Measurements from ENCODE around the gene TIAM1.
A peak's percentile ranks its signal among the peaks of the same experiment; 100 is the strongest.

Gene TIAM1

DNA sequence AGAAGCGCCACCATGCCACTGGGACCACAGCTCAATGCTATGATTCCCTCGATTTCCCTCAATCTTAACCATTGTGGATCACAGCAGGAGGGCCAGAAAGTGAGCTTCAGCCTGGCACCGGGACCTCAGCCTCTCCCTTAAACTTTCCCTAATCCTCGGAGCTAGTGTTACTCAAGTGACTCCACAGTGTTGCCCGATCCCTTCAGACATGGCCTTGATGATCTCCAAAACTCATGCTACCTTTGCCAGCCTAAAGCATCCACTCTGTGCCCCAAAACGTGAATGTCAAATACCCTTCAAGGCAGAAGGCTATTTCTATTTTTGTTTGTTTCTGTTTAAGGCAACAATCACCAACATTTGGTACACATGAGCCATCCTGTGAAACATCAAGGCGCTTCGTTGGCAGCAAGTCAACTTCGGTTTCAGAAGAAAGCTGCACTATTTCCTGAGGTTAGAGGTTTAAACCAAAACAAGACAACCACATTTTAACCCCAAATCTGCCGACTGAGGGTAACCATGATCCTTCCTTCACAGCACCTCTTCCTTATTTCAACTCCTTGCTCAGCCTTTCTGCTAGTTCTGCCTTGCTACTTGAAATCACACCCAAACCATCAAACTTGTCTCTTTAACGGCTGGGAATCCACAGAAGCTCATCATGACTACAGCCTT lies 211.4 kb downstream of the TIAM1 start:
- peak; percentile 15 for DNase-seq (ENCODE audit: low read depth)

DNA sequence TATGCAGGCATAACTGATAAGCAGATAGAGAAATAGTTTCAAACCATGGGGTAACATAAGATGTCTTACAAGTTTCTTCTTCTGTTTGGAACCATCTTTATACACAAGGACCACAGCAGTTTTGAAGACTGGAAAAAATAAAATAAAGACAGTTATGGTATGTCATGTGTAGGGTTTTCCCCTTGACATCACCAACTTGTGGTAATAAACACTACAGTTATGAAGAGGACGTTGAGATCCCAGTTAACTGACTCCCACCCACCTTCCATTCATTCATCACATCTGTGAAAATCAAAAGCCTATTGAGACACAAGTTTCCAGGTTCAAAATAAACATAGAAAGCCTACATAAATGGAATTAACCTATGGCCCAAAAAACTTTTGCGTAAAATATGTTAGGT lies 213.2 kb downstream of the TIAM1 start:
- DNase-seq (ENCODE audit: low read depth): no peak

DNA sequence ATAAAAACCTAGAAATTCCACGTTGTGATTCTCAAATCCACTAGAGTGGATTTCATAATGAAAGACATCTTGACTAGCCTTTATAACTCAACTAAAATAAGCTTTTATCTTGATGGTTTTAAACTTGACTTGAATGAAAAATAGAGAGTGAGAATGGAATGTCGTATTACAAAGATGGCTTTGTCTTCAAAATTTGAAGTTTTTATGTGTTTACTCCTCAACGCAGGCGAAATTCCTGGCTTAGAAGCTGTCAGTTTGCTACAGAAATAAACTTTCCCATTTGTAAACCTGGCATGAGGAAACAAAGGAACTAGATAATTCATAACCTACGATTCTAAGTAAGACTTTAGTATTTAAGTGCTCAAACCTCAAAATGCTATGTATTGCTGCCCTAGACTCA lies 215.8 kb downstream of the TIAM1 start:
- no peak for DNase-seq (ENCODE audit: low read depth)

DNA sequence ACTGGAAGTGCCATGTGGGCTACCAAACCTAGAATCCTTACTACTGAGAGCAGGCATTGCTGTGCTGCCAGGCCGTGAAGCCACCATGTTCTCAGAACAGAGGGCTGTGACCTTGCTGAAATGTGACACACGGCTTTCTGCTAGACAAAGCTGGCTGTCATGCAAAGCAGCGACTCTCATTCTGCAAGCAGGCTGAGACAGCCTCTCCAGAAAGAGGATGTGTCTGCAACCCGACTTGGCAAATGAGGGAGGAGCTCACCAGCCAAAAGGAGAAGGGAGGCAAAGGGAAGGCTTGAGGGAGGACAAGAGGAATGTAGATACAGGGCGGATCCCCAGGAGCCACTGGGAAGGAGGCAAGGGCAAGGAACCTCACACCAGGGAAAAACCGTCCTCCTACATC lies 220.1 kb downstream of the TIAM1 start:
- DNase-seq (ENCODE audit: low read depth): no peak

DNA sequence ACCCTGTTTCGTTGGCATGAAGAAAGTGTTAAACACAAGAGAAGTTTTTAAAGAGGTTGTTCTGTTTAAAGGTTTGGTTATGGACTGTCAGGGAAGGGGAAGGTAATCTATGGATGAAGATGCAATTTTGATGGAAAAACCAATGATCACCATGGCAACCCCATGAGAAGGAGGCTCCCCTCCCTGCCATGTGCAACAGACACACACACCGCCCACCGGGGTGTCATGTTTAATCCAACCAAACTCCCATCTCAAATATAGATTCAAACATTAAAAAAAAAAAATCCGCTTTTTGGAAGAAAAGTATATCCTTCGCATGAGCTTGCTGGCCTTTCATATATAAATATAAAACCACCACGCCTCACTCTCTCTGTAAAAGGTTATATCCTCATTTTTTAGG lies 224.9 kb downstream of the TIAM1 start:
- no peak for DNase-seq (ENCODE audit: low read depth)

DNA sequence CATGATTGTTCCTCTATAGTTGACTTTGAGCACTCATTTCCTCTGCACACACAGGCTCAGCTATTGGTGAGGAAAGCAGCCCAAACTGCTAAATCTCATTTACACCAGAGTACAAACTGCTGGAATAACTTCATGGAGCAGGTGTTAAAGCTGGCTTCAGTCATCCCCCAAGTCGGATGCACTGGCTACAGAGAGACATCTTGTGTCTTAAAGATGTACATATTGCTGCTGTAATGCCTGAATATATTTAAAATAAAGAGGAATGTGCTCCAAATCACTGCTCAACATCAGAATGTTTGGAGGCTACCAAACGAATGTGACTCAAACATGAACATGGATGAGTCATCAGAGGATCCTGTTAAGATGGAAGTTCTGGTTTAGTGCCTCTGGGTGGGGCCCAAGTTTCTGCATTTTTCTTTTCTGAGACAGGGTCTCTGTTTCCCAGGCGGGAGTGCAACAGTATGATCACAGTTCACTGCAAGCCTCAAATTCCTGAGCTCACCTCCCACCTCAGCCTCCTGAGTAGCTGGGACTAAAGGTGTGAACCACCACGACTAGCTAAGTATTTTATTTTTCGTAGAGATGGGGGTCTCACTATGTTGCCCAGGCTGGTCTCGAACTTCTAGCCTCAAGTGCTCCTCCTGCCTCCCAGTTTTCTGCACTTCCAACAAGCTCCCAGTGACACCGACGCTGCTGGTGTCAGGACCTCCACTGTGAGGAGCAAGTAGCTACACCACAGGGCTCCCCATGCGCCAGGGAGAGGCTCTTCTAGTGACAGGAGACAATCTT lies 226.7 kb downstream of the TIAM1 start:
- DNase-seq (ENCODE audit: low read depth): no peak

DNA sequence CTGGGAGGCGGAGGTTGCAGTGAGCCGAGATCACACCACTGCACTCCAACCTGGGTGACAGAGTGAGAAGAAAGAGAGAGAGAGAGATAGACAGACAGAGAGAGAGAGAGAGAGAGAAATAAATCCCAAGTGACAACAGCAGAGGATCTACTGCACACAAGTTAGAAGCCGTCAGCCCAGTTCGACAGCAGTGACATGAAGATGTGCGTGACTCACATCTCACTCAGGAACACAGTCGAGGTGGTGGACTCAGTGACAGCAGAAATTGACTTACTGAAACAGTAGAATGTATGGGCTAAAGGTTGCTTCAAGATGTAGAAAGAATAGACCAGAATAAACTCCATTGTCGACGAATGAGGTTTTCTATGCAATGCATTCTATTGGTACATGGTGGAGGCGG lies 228.8 kb downstream of the TIAM1 start:
- DNase-seq (ENCODE audit: low read depth): no peak

DNA sequence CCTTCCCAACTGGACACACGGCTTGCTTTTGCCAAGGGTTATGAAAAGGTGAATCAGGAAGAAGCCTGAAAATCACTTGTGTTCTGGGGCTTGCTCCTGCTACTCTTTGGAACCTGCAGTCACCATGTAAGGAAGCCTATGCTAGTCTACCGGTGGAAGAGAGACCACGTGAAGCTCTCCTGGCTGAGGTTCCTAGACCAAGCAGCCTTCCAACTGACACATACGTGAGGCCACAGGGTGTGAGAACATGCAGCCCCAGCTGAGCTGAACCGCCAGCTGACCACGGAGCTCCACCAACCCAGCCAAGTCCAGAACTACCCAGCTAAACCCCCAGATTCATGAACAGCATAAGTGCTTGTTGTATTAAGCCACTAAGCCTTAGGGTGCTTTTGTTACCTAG lies 233.0 kb downstream of the TIAM1 start:
- no peak for DNase-seq (ENCODE audit: low read depth)

DNA sequence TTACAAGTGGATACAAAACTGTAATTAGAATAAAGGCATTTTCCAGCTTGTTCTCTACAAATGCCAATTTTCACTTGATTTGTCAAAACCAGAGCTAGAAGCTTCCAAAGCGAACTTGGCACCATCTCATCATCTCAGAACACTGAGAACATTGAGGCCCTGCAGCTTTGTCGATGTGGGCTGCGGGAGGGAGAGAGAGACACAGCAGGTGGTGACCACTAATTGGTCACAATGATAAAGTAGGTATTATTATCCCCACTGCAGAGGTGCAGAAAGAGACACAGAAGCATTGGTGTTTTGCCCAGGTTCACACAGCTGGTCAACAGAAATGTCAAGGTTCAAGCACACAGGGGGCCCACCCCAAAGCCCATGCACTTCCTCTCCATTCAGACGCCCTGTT lies 233.6 kb downstream of the TIAM1 start:
- no peak for DNase-seq (ENCODE audit: low read depth)

DNA sequence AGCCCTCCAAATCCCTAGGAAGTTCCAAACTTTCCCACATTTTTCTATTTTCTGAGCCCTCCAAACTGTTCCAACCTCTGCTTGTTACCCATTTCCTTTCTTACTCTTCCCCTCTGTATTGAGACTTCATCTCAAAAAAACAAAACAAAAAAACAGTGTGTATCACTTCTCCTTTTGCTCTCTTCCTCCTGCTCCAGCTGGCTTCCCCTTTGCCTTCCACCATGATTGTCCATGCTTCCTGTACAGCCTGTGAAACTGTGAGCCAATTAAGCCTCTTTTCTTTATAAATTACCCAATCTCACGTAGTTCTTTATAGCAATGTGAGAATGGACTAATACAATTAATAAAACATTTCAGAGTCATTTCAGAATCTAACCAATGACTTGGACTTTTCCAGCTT lies 236.2 kb downstream of the TIAM1 start:
- no peak for DNase-seq (ENCODE audit: low read depth)

DNA sequence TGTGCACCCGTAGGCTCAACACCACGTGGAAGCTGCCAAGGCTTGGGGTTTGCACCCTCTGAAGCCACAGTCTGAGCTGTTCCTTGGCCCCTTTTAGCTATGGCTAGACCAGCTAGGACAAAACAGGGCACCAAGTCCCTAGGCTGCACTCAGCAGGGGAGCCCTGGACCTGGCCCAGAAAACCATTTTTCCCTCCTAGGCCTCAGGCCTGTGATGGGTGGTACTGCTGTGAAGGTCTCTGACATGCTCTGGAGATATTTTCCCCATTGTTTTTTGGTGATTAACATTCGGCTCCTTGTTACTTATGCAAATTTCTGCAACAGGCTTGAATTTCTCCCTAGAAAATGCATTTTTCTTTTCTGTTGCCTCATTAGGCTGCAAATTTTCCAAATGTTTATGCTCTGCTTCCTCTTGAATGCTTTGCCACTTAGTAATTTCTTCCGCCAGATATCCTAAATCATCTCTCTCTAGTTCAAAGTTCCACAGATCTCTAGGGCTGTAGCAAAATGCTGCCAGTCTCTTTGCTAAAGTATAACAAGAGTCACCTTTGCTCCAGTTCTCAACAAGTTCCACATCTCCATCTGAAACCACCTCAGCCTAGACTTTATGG lies 236.8 kb downstream of the TIAM1 start:
- no peak for DNase-seq (ENCODE audit: low read depth)

DNA sequence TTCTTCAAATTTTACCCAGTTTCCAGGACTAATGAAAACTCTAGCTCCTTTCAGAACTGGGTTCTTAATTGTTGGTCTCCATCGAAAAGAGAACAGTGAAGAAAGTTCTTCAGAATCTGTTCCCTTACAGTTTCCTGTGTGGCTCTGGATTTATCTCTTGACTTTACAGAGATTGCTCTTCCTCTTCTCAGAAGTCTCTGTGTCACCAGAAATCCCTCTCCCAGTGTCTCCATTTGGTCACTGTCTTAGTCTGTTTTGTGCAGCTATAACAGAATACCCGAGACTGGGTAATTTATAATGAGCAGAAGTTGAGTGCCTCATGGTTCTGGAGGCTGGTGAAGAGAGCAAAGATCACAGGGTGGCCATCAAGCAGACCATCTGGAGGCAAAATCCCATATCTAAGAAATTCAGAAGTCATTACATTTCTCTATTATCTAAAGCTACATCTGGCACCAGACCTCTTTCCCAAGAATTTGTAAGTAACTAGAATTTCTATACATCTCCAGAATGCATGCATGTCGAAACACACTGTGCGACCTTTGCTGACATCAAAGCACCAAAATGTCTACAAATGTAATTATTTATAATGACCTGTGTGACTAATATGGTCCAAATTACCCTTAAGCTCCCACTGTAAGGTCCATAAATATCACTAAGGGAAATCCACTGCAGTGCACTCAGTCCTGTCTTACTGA lies 240.3 kb downstream of the TIAM1 start:
- DNase-seq (ENCODE audit: low read depth): no peak

DNA sequence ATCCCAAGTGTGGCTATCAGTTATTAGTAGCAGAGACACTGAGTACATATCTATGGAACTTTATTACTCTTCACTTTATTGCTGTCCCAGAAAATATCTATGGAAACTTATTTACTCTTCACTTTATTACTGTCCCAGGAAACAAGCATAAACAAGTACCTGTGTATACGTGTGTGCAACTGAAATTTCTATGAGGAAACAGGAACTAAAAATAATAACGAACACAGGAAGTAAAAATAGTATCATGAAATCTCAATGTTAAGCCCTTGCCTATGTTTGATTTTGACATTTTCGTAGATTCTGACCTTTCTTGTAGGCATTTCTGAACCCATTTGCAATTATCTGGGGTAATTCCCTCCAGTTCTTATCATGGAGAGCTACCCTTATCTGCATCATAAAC lies 240.9 kb downstream of the TIAM1 start:
- DNase-seq (ENCODE audit: low read depth): no peak

DNA sequence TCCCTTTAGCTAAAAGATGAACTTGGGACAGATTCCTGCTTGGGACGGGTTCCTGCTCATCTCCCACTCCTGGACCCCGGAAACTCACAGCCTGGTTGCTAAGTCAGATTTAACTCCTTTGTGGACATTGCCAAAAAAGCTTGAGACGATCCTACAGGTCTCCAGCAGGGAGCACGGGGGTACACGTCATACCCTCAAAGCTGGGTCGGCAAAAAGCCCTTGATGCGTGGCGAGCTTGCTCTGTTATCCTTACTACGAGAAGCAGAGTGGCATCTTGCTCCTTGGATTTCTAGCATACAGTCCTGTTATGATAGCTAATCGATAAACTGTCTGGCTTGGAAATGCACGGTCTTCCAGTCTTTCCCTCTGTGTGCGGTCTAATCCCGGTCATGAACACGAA lies 244.9 kb downstream of the TIAM1 start:
- no peak for DNase-seq (ENCODE audit: low read depth)

DNA sequence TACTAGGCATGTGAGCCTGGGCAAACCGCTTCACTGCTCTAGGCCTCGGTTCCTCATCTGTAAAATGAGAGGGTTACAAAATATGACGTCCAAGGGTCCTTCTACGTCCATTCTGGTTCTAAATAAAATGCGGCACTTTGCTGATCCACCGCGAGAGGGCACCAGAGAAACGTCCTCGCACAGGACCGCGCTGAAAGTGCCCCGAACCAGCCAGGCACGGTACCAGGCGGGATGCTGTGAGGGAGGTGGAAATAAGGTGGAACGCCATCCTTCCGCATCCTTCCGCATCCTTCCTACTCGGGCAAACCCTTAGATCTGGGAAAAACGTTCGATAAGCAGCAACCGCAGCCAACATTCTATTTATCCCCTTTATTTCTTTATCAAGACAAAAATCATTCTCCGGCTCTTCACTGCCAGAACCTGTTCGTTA lies 245.5 kb downstream of the TIAM1 start:
- DNase-seq (ENCODE audit: low read depth): peak; percentile 58

DNA sequence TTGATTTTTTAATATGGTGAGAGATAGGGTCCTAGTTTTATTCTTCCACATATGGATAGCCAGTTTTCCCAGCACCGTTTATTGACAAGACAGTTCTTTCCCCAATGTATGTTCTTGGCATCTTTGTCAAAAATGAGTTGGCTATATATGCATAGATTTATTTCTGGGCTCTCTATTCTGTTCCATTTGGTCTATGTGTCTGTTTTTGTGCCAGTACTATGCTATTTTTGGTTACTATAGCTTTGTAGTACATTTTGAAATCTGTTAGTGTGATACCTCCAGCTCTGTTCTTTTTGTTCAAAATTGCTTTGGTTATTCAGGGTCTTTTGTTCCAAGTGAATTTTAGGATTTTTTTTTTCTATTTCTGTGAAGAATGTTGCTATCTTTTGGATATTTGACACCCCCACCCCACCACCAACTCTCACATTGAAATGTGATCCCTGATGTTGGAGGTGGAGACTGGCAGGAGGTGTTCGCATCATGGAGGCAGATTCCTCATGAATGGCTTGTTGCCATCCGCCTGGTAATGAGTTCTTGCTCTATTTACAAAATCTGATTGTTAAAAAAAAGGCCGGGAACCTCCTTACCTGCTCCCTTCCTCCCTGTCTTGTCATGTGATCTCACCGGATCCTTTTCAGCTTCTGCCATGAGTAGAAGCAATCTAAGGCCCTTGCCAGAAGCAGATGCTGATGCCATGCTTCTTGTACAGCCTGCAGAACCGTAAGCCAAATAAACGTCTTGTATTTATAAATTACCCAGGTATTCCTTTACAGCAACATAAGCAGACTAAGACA lies 251.0 kb downstream of the TIAM1 start:
- DNase-seq (ENCODE audit: low read depth): no peak

DNA sequence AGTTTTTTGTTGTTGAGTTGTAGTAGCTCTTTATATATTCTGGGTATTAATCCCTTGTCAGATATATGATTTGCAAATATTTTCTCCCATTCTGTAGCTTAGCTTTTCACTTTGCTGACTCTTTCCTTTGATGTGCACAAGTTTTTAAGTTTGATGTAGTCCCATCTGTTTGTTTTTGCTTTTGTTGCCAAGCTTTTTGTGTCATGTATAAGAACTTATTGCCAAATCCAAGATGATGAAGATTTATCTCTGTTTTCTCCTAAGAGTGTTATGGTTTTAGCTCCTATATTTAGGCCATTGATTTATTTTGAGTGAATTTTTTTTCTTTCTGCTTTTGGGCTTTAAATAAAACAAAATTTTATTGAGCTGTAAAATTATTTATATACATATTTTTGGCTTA lies 253.7 kb downstream of the TIAM1 start:
- DNase-seq (ENCODE audit: low read depth): no peak

DNA sequence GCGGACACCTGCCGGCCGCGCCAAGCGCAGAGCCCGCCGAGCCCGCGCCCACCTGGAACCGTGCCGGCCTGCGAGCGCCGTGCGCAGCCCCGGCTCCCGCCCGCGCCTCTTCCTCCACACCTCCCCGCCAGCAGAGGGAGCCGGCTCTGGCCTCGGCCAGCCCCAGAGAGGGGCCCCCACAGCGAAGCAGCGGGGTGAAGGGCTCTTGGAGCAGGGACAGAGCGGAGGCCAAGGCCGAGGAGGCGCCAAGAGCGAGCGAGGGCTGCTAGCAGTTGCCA lies 255.6 kb downstream of the TIAM1 start:
- DNase-seq (ENCODE audit: low read depth): no peak

DNA sequence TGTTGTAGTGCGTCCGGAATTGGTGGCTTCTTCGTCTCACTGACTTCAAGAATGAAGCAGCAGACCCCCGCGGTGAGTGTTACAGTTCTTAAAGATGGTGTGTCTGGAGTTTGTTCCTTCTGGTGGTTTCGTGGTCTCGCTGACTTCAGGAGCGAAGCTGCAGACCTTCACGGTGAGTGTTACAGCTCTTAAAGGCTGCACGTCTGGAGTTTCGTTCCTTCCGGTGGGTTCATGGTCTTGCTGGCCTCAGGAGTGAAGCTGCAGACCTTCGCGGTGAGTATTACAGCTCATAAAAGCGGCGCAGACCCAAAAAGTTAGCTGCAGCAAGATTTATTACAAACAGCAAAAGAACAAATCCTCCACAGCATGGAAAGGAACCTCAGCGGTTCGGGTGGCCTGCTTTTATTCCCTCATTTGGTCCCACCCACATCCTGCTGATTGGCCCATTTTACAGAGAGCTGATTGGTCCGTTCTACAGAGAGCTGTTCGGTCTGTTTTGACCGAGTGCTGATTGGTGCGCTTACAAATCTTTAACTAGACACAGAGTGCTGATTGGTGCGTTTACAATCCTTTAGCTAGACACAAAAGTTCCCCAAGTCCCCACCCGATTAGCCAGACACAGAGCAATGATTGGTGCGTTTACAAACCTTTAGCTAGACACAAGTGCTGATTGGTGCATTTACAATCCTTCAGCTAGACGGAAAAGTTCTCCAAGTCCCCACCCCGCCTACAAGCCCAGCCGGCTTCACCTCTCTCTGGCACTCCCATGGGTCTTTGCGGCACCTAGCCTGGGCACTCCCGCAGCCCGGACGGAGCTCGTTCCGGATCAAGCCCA lies 256.2 kb downstream of the TIAM1 start:
- no peak for DNase-seq (ENCODE audit: low read depth)

DNA sequence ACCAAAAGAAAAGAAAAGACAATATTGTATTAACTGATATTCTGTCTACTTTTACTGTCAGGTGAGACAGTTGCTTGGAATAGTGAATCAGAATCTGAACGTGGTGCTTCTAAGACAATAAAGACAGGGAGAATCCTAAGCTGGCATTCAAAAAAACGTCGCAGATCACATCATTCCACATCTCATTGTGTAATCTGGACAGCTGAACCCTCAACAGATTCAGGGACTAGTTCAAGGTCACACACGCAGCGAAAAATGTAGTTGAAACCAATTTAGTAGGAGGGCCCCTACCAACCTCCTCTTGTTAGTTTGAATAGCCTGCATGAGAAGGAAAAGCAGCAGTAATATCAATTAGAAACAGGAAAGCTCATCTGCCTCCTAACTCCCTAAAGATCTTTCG lies 259.4 kb downstream of the TIAM1 start:
- DNase-seq (ENCODE audit: low read depth): no peak

DNA sequence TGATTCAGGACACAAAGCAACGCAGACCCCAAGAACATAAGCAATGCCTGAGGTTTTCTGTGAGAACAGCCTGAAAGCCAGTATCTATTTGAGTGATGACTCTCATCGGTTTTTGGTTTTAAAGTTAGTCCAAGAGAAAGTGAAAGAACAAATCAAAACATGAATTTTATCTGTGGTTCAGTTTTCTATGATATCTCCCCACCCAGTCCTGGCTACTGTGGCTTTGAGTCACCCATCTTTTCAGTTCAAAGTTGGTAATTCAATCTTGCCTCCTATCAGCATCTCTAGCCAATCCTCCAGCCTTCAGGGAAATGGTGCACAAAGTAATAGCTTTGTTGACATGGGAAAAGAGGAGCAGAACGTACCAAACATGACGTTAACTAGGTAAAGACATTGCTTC lies 265.3 kb downstream of the TIAM1 start:
- DNase-seq (ENCODE audit: low read depth): no peak
